ENCODE results near the gene ING5.

Gene ING5

GRCh38 chr2:241777686-241778627 is 76.1 kb downstream of the ING5 start:
- TF ChIP-seq CTCF (conservative IDR thresholded peaks at IDR 0.05; ENCODE audit: low read length) = no peak
- no peak for DNase-seq (ENCODE audit: low read depth)
- no peak overlapping the region for H3K4me3 ChIP-seq (ENCODE audit: low read length)
